HuH-7.5 (cell line): Measurements from ENCODE around the gene DCPS.
"Not testable (repeated sequence)": the region's sequence is repeated elsewhere in the genome, so short reads cannot be mapped to it uniquely, and the experiment has no call there.

ENCODE experiments used
- DNase-seq: peaks from one replicate; pipeline ENCODE4 v3.0.0; 2011; ENCODE audit warnings: low spot score

DCPS gene, protein sequence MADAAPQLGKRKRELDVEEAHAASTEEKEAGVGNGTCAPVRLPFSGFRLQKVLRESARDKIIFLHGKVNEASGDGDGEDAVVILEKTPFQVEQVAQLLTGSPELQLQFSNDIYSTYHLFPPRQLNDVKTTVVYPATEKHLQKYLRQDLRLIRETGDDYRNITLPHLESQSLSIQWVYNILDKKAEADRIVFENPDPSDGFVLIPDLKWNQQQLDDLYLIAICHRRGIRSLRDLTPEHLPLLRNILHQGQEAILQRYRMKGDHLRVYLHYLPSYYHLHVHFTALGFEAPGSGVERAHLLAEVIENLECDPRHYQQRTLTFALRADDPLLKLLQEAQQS

GRCh38 chr11:126303623-126304456 lies at the start of gene DCPS:
Gene DCPS, plus strand, starts transcription at chr11:126304060. Its CDS starts 21 bp downstream, at chr11:126304081.
- peak; percentile 86 for DNase-seq

DNA sequence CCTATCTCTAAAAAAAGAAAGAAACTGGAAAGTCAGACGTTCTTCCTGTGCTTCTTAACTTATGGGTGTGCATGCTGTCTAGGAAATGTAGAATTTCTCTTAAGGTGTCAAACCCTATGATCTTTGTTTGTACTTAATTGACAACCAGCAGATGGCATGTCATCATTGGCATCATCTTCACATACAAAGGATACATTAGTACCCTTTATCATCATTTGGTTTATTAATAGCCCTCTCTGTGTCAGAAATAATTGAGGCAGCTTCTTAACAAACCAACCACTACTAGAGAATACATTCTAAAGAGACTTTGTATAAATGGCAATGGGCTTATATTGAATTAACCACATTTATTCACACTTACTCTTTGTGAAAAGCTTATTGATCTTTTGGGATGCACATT lies 49.0 kb upstream of the DCPS start:
- DNase-seq: no peak

DNA sequence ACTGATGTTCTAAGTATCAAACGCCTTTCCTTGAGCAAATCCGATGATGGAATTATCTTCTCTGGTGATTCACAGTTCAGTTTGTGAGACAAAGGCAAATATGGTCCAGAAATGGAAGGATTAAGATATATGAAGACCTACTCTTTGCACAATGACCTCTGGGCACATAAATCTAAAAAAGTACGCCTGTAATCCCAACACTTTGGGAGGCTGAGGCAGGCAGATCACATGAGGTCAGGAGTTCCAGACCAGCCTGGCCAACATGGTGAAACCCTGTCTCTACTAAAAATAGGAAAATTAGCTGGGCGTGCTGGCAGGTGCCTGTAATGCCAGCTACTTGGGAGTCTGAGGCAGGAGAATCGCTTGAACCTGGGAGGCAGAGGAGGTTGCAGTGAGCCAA lies 48.4 kb upstream of the DCPS start:
- not testable (repeated sequence) for DNase-seq

DNA sequence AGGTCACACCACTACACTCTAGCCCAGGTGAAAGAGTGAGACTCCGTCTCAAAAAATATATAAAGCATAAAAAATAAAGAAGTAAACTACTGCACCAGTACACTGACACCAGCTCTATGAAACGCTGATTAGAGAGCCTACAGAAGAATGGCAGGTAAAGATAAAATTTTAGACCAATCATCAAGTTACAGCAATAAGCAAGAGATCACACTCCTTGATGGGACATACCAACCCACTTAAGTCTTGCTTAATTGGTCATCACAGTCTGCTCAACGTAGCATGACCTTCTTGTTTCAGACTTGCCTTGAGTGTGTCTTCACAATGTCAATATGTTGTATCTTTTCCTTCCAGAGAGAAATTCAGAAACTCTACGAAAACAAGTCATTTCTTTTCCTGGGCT lies 47.6 kb upstream of the DCPS start:
- no peak for DNase-seq

DNA sequence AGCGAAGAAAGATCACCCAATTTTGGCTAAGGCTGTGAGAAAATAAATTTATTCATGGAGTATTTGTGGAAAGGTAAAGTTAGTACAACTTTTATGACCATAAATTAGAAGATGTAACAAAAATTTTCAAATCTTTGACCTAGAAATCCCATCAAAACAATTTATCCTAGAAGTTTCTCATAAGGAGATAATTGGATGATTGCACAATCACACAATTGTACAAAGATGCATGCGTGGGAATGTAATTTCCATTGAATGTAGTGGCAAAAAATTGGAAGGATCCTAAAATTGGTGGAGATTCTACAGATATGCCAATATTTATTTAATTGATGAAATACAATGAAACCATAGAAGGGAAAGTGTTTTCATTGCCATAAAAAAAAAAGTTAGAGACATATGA lies 46.7 kb upstream of the DCPS start:
- DNase-seq: no peak

DNA sequence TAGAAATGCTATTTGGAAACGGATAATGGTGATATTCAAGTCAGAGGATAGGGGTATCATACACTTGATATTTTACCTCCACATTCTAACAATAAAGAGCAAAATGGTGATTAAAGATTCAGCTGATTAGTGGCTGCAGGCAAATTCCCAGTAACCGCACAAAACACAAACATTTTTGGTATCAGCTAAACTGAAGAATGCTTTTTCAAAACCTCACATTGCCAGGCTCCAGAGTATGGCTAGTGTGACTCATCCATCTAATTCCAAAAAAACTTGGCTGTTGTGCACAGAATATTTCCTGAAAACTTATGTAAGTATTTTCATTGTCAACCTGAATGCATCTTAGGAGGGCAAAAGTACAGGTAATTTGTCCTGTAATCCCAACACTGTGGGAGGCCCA lies 46.1 kb upstream of the DCPS start:
- DNase-seq: no peak

GRCh38 chr11:126262216-126262615 lies 41.6 kb upstream of the DCPS start:
- no peak for DNase-seq

GRCh38 chr11:126263489-126263888 lies 40.4 kb upstream of the DCPS start:
- no peak for DNase-seq

DNA sequence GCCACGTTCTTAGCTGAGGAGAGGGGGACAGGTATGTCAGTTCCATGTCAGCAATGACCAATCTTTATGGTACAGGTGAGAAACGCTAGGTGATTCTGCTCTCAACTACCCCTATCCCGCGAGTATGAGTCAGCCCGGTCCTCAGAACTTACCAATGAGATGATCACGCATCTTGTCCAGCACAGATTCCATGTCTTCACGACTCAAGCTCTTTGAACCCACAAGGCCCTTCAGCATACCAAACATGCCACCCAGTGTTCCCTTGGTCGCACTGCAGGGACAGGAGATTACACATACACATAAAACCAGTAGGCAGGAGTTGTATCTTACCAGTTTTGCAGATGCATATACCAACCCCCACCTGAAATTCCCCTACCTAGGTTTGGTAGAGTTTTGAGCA lies 38.0 kb upstream of the DCPS start:
- DNase-seq: no peak

GRCh38 chr11:126267650-126268049 lies 36.2 kb upstream of the DCPS start:
- DNase-seq: no peak

- DNase-seq: peak; percentile 47
Measured at GRCh38 chr11:126268361-126268707, 35.5 kb upstream of the DCPS start.

DNA sequence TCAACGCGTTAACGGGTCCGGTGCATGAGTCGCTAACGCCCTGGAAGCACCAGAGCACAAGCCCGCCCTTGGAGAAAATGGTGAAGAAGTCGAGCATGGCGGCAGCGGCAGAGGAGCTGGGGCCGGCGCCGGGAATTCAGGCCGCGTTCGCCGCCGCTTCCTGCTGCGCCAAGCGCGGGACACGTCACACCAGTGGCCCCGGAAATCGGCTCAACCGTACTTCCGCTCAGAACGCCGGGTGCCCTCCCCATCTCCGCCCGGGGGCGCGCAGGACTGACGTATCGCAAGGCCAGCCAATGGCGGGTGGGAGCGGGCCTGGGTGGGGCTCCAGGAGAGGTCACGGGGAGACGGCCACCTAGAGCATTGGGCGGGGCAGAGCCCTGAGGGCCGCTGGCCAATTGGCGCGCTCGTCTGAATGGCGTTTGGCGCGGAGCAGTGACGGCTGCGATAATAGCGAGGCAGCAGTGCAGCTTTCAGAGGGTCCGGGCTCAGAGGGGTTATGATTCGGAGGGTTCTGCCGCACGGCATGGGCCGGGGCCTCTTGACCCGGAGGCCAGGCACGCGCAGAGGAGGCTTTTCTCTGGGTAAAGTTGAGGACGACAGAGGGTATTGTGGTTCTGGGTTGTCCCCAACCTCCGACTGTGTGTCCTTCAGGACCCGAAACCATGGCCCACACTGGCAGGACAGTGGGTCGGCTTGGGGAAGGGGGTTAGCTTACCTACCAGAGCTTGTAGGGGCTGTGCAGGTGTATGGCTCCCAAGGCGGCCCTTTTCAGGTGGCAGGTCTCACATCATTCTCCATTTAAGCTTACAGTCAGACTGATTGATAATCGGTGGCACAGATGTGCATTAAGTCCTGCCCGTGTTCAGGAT lies 34.9 kb upstream of the DCPS start, which contains the start of the genes FOXRED1 and SRPRA:
TSS of gene FOXRED1 (plus strand) at position 447 of the 872 bp plus-strand sequence. CDS start at position 500, 53 bp downstream.
TSS of gene SRPRA (minus strand) at position 188 of the 872 bp plus-strand sequence. CDS start at position 97, 91 bp downstream.
- DNase-seq: peak; percentile 97

- DNase-seq: no peak
Measured at GRCh38 chr11:126277322-126277721, 26.5 kb upstream of the DCPS start.

DNA sequence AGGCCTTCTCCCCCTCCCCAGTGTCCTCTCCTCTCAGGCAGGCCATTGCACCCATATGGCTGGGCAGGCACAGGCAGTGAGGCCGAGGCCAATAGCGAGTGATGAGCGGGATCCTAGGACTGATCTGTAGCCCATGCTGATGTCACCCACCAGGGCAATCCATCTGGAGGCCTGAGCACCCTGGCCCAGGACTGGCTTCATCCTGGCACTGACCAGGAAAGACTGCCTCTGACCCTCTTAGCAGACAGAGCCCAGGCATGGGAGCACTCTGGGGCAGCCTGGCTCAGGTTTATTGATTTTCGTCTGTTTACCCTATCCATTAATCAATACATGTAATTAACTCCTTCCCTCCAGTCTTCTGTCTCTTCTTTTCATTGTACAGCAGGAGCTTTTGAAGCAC lies 26.1 kb upstream of the DCPS start:
- peak; percentile 45 for DNase-seq

- no peak for DNase-seq
Measured at GRCh38 chr11:126279191-126279590, 24.7 kb upstream of the DCPS start.

DNA sequence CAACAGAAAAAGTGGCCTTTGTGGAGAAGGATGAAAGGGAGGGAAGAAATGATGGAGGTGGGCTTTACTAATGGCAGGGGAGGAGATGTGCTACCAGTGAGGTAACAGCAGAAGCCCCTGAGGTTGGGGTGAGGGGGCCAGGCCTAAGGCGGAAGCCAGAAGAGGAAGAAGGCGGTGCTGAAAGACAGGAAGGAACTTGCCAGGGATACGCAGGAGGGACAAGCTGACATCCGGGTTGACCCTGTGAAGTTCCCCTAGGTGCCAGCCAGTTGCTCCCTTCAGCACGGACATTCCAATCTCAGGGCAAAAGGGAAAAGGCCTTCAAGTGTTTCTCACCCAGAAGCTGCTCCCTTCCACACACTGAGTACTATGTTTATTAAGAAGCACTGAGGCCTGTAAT lies 23.3 kb upstream of the DCPS start:
- DNase-seq: no peak

DNA sequence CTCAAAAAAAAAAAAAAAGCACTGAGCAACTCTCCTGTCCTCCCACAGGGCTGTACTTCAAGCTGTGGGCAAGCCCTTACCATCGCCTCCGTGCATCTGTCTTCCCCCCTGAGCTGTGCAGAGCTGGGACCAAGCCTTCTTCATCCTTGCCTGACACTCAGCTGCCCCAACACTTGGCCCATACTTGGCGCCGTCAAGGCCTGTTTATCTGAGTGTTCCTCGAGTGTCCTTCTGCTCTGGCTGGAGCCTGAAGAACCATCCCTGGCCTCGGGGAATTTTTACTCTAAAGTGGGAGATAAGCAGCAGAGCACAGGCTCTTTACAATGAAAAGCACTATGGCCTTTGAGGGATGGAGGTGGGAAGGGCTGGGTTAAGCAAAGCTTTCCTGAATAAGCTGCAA lies 22.6 kb upstream of the DCPS start:
- no peak for DNase-seq

DNA sequence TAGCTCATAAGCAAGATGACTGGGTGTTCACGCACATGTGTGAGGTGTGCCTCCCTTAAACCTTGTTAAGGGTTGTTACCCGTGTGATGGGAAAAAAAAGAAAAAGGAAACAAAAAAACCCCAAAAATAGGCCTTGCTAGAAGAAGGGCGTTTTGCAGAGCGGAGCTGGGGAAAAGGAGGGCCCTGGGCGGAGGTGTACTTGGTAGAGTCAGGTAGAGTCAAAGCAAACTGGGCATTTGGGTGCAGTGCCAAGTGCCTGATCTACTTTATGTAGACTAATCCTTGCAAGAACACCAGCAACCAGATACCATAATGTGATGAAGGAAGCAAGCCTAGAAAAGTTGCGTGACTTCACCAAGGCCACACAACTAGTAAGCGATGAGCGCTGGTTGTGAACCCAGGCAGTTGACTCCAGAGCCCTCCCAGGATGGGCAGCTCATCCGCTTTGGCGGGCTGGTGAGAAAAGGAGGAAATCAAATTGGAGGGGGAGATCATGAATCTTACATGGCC lies 22.1 kb upstream of the DCPS start:
- no peak for DNase-seq

- peak; percentile 39 for DNase-seq
Measured at GRCh38 chr11:126282361-126282735, 21.5 kb upstream of the DCPS start.

GRCh38 chr11:126282736-126283591 lies 20.9 kb upstream of the DCPS start, which contains the start of gene TIRAP:
Gene TIRAP, plus strand, starts transcription at chr11:126283093. Its CDS starts 7,802 bp downstream, at chr11:126290895.
- peak; percentile 64 for DNase-seq

DNA sequence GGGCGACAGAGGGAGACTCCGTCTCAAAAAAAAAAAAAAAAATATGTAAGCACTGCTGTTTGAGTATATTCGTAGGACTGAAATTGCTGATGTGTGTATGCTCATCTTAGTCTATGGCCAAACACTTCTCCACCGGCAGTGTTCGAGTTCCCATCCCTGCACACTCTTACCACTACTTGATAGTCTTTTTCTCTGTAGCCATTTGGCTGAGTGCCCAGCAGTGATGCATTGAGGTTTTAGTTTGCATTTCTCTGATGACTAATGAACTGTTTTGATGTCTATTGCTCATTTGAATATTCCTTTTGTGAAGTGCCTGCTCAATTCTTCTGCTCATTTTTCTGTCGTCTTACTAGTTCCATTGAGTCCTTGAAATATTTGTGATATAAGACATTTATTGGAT lies 19.0 kb upstream of the DCPS start:
- no peak for DNase-seq
